ENCODE data around the gene FITM1. TPM values are rescaled to one million over a fixed set of nuclear protein-coding genes. Genes with fewer than 3 reads are reported as not detected.

Gene FITM1
- polyA plus RNA-seq, 1 donor from 2014 or later = 0.88 TPM

- H4K20me1 ChIP-seq (ENCODE audit: insufficient read depth) = no peaks in the 10 kb centered on the region
- no peak overlapping the region for H3K27ac ChIP-seq (ENCODE audit: low read length)
- peak overlapping the region; percentile 90 for H3K4me3 ChIP-seq (ENCODE audit: low read length)
- no peak overlapping the region for H2AFZ ChIP-seq (ENCODE audit: low read depth, low read length)
- no peaks in the 10 kb centered on the region for H3K36me3 ChIP-seq (ENCODE audit: insufficient read depth, low read length)
- H3K9me2 ChIP-seq (ENCODE audit: insufficient read depth, low read length) = no peaks in the 10 kb centered on the region
- no peaks in the 10 kb centered on the region for H3K9me3 ChIP-seq (ENCODE audit: low read length)
- peaks cover 11% of the 10 kb centered on the region for H3F3A ChIP-seq (ENCODE audit: insufficient read depth, low read length, poor library complexity, severe bottlenecking)
- H3K79me2 ChIP-seq (replicated peaks; ENCODE audit: insufficient read depth, low read length) = peaks cover 10% of the 10 kb centered on the region
- no peak overlapping the region for H3K9ac ChIP-seq (ENCODE audit: low read length)
- H3K4me2 ChIP-seq (ENCODE audit: low read length) = no peak overlapping the region
- H3K27me3 ChIP-seq (ENCODE audit: insufficient read depth, low read depth, low read length) = no peaks in the 10 kb centered on the region
- TF ChIP-seq, protein P1, sequence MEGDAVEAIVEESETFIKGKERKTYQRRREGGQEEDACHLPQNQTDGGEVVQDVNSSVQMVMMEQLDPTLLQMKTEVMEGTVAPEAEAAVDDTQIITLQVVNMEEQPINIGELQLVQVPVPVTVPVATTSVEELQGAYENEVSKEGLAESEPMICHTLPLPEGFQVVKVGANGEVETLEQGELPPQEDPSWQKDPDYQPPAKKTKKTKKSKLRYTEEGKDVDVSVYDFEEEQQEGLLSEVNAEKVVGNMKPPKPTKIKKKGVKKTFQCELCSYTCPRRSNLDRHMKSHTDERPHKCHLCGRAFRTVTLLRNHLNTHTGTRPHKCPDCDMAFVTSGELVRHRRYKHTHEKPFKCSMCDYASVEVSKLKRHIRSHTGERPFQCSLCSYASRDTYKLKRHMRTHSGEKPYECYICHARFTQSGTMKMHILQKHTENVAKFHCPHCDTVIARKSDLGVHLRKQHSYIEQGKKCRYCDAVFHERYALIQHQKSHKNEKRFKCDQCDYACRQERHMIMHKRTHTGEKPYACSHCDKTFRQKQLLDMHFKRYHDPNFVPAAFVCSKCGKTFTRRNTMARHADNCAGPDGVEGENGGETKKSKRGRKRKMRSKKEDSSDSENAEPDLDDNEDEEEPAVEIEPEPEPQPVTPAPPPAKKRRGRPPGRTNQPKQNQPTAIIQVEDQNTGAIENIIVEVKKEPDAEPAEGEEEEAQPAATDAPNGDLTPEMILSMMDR (IDR thresholded peaks at IDR 0.05; ENCODE audit: poor library complexity, severe bottlenecking) = no peak
- TF ChIP-seq, protein P2, sequence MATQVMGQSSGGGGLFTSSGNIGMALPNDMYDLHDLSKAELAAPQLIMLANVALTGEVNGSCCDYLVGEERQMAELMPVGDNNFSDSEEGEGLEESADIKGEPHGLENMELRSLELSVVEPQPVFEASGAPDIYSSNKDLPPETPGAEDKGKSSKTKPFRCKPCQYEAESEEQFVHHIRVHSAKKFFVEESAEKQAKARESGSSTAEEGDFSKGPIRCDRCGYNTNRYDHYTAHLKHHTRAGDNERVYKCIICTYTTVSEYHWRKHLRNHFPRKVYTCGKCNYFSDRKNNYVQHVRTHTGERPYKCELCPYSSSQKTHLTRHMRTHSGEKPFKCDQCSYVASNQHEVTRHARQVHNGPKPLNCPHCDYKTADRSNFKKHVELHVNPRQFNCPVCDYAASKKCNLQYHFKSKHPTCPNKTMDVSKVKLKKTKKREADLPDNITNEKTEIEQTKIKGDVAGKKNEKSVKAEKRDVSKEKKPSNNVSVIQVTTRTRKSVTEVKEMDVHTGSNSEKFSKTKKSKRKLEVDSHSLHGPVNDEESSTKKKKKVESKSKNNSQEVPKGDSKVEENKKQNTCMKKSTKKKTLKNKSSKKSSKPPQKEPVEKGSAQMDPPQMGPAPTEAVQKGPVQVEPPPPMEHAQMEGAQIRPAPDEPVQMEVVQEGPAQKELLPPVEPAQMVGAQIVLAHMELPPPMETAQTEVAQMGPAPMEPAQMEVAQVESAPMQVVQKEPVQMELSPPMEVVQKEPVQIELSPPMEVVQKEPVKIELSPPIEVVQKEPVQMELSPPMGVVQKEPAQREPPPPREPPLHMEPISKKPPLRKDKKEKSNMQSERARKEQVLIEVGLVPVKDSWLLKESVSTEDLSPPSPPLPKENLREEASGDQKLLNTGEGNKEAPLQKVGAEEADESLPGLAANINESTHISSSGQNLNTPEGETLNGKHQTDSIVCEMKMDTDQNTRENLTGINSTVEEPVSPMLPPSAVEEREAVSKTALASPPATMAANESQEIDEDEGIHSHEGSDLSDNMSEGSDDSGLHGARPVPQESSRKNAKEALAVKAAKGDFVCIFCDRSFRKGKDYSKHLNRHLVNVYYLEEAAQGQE (IDR thresholded peaks at IDR 0.05; ENCODE audit: borderline replicate concordance) = no peak
- TF ChIP-seq EZH2 (IDR thresholded peaks at IDR 0.05; ENCODE audit: borderline replicate concordance, insufficient read depth, low read length, poor library complexity, severe bottlenecking) (no peak), TAF1 (IDR thresholded peaks at IDR 0.05; ENCODE audit: low read depth) (no peak), EP300 (conservative IDR thresholded peaks at IDR 0.05; ENCODE audit: poor library complexity, severe bottlenecking) (no peak), MXI1 (conservative IDR thresholded peaks at IDR 0.05; ENCODE audit: poor library complexity, severe bottlenecking) (no peak), POLR2AphosphoS5 (IDR thresholded peaks at IDR 0.05) (no peak), RAD21 (conservative IDR thresholded peaks at IDR 0.05) (no peak), SMC3 (conservative IDR thresholded peaks at IDR 0.05; ENCODE audit: poor library complexity) (no peak)
Measured at GRCh38 chr14:24138396-24139271, 8.2 kb downstream of the FITM1 start.

GRCh38 chr14:24139272-24139934 lies 8.9 kb downstream of the FITM1 start:
- H3K9me2 ChIP-seq (ENCODE audit: insufficient read depth, low read length) = no peaks in the 10 kb centered on the region
- H3K9me3 ChIP-seq (ENCODE audit: low read length) = no peaks in the 10 kb centered on the region
- H4K20me1 ChIP-seq (ENCODE audit: insufficient read depth) = no peaks in the 10 kb centered on the region
- no peak overlapping the region for H3K9ac ChIP-seq (ENCODE audit: low read length)
- no peak overlapping the region for H2AFZ ChIP-seq (ENCODE audit: low read depth, low read length)
- no peaks in the 10 kb centered on the region for H3K27me3 ChIP-seq (ENCODE audit: insufficient read depth, low read depth, low read length)
- H3K4me2 ChIP-seq (ENCODE audit: low read length) = peak overlapping the region; percentile 34
- H3K79me2 ChIP-seq (replicated peaks; ENCODE audit: insufficient read depth, low read length) = peaks cover 10% of the 10 kb centered on the region
- H3K27ac ChIP-seq (ENCODE audit: low read length) = no peak overlapping the region
- H3F3A ChIP-seq (ENCODE audit: insufficient read depth, low read length, poor library complexity, severe bottlenecking) = peaks cover 11% of the 10 kb centered on the region
- TF ChIP-seq, protein P1 (IDR thresholded peaks at IDR 0.05; ENCODE audit: poor library complexity, severe bottlenecking) = no peak
- TF ChIP-seq RAD21 (conservative IDR thresholded peaks at IDR 0.05) (no peak), EP300 (conservative IDR thresholded peaks at IDR 0.05; ENCODE audit: poor library complexity, severe bottlenecking) (no peak), SMC3 (conservative IDR thresholded peaks at IDR 0.05; ENCODE audit: poor library complexity) (no peak), POLR2AphosphoS5 (IDR thresholded peaks at IDR 0.05) (no peak), MXI1 (conservative IDR thresholded peaks at IDR 0.05; ENCODE audit: poor library complexity, severe bottlenecking) (no peak), TAF1 (IDR thresholded peaks at IDR 0.05; ENCODE audit: low read depth) (no peak), EZH2 (IDR thresholded peaks at IDR 0.05; ENCODE audit: borderline replicate concordance, insufficient read depth, low read length, poor library complexity, severe bottlenecking) (no peak)
- TF ChIP-seq, protein P2 (IDR thresholded peaks at IDR 0.05; ENCODE audit: borderline replicate concordance) = no peak
- no peaks in the 10 kb centered on the region for H3K36me3 ChIP-seq (ENCODE audit: insufficient read depth, low read length)
- H3K4me3 ChIP-seq (ENCODE audit: low read length) = peak overlapping the region; percentile 90

Data from neural cell (in vitro differentiated cells).